Astrocyte of the cerebellum (primary cell): ENCODE results near the gene DHRS4L2.
"Not testable (repeated sequence)": the region's sequence is repeated elsewhere in the genome, so short reads cannot be mapped to it uniquely, and the experiment has no call there.

Experiments used
- DNase-seq: peaks from one replicate; pipeline ENCODE4 v3.0.0-alpha.2; 2011; ENCODE audit warnings: low read depth
- H3K4me3 ChIP-seq: 2 replicates; pipeline ENCODE4 v1.5.1; 2011; ENCODE audit warnings: mild to moderate bottlenecking, low read depth, low read length, moderate library complexity
- CTCF ChIP-seq: IDR thresholded peaks from 2 replicates; pipeline ENCODE4 v1.5.1; 2012; ENCODE audit warnings: low read length, low read depth, moderate library complexity, mild to moderate bottlenecking; ENCODE audit errors: missing control alignments
- in situ Hi-C: cut with HindIII; loops from 2 replicates; pipeline ENCODE4 v1.10.0; 2017; ENCODE audit warnings: low sequenced_read_pairs

Gene DHRS4L2

GRCh38 chr14:23988607-23989363 lies at the start of gene DHRS4L2:
Gene DHRS4L2, plus strand, starts transcription at chr14:23988929. Its CDS starts 19 bp downstream, at chr14:23988948.
- in situ Hi-C loops, DNase-seq: not testable (repeated sequence)
- peak within 1 kb of the TSS; percentile 10 for H3K4me3 ChIP-seq

- no peak for TF ChIP-seq CTCF
- no peak overlapping the region for H3K4me3 ChIP-seq
- in situ Hi-C loops = no loop called here
- DNase-seq = no peak
These were observed 49.0 kb upstream of the DHRS4L2 start for GRCh38 chr14:23939607-23940326.

- in situ Hi-C loops = no loop called here
- no peak for TF ChIP-seq CTCF
- no peak for DNase-seq
- H3K4me3 ChIP-seq = no peak overlapping the region
These were observed 47.5 kb upstream of the DHRS4L2 start for GRCh38 chr14:23941230-23941629.

GRCh38 chr14:23941669-23942068 lies 47.1 kb upstream of the DHRS4L2 start:
- H3K4me3 ChIP-seq = no peak overlapping the region
- no peak for DNase-seq
- in situ Hi-C loops = no loop called here
- TF ChIP-seq CTCF = no peak

GRCh38 chr14:23942587-23942986 lies 46.1 kb upstream of the DHRS4L2 start:
- no peak overlapping the region for H3K4me3 ChIP-seq
- no peak for TF ChIP-seq CTCF
- in situ Hi-C loops = no loop called here
- no peak for DNase-seq

- H3K4me3 ChIP-seq, DNase-seq, in situ Hi-C loops: not testable (repeated sequence)
These were observed 39.7 kb upstream of the DHRS4L2 start for GRCh38 chr14:23949069-23949468.

- TF ChIP-seq CTCF = no peak
- no peak for DNase-seq
- in situ Hi-C loops = no loop called here
- no peak overlapping the region for H3K4me3 ChIP-seq
These were observed 38.2 kb upstream of the DHRS4L2 start for GRCh38 chr14:23950411-23951135.

GRCh38 chr14:23951136-23951466 lies 37.6 kb upstream of the DHRS4L2 start:
- DNase-seq, in situ Hi-C loops: not testable (repeated sequence)

More at GRCh38 chr14:23951136-23951466, 37.6 kb upstream of the DHRS4L2 start:
- H3K4me3 ChIP-seq = not testable (repeated sequence)
